ENCODE data around the gene SCUBE1. TPM values are rescaled to one million over a fixed set of nuclear protein-coding genes. Genes with fewer than 3 reads are reported as not detected.

The SCUBE1 gene
- total and polyA plus RNA-seq, 2 experiments from 2014 or later = 0.81 to 3.2 TPM

DNA sequence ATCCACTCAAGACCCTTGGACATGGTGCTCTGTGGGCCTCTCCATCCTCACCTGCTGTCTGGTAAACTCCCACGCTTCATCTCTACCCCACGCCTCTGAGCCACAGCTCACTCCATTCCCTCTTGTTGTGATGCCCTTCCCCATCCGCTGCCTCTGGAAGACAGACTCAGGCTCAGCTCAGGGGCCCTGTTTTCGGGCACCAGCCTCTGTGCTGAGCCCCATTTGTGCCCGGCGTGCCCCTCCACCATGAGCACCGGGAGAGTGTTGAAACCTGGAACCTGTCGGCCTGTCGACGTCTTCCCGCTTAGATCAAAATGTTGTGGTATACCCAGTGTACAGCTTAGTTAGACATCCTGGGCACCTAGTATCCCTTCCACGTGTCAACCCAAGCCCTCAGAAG lies 6.5 kb upstream of the SCUBE1 start:
- no peaks in the 10 kb centered on the region for H3K36me3 ChIP-seq (ENCODE audit: insufficient read depth)
- 0 out of 2 replicates have a peak, but pooled peaks cover 4% of the 10 kb centered on the region for H3K4me1 ChIP-seq (ENCODE audit: insufficient read depth)
- DNase-seq (ENCODE audit: low spot score) = no peak
- H3K9me2 ChIP-seq (ENCODE audit: insufficient read depth) = no peaks in the 10 kb centered on the region
- Mint-ChIP-seq H3K4me3 (no peak overlapping the region), H3K27me3 (ENCODE audit: insufficient read depth, low read depth, poor library complexity) (peaks cover 25% of the 10 kb centered on the region), H3K27ac (no peak overlapping the region), H3K36me3 (ENCODE audit: low read depth) (no peaks in the 10 kb centered on the region; the same call in 1 of the 3 replicates), H3K9me3 (peaks cover 2% of the 10 kb centered on the region; the same call in 1 of the 3 replicates), H3K4me1 (peaks cover 19% of the 10 kb centered on the region)
- no peak overlapping the region for H3K4me2 ChIP-seq
- H3F3A ChIP-seq (replicated peaks; ENCODE audit: low read depth) = no peaks in the 10 kb centered on the region
- ATAC-seq = no peak
- no peak overlapping the region for H3K4me3 ChIP-seq
- no peak overlapping the region for H2AFZ ChIP-seq
- H3K27me3 ChIP-seq (ENCODE audit: insufficient read depth) = peaks cover 9% of the 10 kb centered on the region
- TF ChIP-seq CREB1 (CRISPR knock-in tag; IDR thresholded peaks at IDR 0.05; ENCODE audit: low read depth) (no peak), EZH2phosphoT487 (IDR thresholded peaks at IDR 0.05; ENCODE audit: unreplicated experiment) (no peak), NANOG (IDR thresholded peaks at IDR 0.05; ENCODE audit: borderline replicate concordance) (no peak), ZNF331 (CRISPR knock-in tag; IDR thresholded peaks at IDR 0.05; ENCODE audit: low read depth) (no peak), JUNB (IDR thresholded peaks at IDR 0.05; ENCODE audit: unreplicated experiment) (no peak), ZNF114 (CRISPR knock-in tag; IDR thresholded peaks at IDR 0.05) (no peak)
- TF ChIP-seq, protein P1, sequence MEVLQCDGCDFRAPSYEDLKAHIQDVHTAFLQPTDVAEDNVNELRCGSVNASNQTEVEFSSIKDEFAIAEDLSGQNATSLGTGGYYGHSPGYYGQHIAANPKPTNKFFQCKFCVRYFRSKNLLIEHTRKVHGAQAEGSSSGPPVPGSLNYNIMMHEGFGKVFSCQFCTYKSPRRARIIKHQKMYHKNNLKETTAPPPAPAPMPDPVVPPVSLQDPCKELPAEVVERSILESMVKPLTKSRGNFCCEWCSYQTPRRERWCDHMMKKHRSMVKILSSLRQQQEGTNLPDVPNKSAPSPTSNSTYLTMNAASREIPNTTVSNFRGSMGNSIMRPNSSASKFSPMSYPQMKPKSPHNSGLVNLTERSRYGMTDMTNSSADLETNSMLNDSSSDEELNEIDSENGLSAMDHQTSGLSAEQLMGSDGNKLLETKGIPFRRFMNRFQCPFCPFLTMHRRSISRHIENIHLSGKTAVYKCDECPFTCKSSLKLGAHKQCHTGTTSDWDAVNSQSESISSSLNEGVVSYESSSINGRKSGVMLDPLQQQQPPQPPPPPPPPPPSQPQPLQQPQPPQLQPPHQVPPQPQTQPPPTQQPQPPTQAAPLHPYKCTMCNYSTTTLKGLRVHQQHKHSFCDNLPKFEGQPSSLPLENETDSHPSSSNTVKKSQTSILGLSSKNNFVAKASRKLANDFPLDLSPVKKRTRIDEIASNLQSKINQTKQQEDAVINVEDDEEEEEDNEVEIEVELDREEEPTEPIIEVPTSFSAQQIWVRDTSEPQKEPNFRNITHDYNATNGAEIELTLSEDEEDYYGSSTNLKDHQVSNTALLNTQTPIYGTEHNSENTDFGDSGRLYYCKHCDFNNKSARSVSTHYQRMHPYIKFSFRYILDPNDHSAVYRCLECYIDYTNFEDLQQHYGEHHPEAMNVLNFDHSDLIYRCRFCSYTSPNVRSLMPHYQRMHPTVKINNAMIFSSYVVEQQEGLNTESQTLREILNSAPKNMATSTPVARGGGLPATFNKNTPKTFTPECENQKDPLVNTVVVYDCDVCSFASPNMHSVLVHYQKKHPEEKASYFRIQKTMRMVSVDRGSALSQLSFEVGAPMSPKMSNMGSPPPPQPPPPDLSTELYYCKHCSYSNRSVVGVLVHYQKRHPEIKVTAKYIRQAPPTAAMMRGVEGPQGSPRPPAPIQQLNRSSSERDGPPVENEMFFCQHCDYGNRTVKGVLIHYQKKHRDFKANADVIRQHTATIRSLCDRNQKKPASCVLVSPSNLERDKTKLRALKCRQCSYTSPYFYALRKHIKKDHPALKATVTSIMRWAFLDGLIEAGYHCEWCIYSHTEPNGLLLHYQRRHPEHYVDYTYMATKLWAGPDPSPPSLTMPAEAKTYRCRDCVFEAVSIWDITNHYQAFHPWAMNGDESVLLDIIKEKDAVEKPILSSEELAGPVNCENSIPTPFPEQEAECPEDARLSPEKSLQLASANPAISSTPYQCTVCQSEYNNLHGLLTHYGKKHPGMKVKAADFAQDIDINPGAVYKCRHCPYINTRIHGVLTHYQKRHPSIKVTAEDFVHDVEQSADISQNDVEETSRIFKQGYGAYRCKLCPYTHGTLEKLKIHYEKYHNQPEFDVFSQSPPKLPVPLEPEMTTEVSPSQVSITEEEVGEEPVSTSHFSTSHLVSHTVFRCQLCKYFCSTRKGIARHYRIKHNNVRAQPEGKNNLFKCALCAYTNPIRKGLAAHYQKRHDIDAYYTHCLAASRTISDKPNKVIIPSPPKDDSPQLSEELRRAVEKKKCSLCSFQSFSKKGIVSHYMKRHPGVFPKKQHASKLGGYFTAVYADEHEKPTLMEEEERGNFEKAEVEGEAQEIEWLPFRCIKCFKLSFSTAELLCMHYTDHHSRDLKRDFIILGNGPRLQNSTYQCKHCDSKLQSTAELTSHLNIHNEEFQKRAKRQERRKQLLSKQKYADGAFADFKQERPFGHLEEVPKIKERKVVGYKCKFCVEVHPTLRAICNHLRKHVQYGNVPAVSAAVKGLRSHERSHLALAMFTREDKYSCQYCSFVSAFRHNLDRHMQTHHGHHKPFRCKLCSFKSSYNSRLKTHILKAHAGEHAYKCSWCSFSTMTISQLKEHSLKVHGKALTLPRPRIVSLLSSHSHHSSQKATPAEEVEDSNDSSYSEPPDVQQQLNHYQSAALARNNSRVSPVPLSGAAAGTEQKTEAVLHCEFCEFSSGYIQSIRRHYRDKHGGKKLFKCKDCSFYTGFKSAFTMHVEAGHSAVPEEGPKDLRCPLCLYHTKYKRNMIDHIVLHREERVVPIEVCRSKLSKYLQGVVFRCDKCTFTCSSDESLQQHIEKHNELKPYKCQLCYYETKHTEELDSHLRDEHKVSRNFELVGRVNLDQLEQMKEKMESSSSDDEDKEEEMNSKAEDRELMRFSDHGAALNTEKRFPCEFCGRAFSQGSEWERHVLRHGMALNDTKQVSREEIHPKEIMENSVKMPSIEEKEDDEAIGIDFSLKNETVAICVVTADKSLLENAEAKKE (CRISPR knock-in tag; IDR thresholded peaks at IDR 0.05) = no peak
- TF ChIP-seq, protein P2, sequence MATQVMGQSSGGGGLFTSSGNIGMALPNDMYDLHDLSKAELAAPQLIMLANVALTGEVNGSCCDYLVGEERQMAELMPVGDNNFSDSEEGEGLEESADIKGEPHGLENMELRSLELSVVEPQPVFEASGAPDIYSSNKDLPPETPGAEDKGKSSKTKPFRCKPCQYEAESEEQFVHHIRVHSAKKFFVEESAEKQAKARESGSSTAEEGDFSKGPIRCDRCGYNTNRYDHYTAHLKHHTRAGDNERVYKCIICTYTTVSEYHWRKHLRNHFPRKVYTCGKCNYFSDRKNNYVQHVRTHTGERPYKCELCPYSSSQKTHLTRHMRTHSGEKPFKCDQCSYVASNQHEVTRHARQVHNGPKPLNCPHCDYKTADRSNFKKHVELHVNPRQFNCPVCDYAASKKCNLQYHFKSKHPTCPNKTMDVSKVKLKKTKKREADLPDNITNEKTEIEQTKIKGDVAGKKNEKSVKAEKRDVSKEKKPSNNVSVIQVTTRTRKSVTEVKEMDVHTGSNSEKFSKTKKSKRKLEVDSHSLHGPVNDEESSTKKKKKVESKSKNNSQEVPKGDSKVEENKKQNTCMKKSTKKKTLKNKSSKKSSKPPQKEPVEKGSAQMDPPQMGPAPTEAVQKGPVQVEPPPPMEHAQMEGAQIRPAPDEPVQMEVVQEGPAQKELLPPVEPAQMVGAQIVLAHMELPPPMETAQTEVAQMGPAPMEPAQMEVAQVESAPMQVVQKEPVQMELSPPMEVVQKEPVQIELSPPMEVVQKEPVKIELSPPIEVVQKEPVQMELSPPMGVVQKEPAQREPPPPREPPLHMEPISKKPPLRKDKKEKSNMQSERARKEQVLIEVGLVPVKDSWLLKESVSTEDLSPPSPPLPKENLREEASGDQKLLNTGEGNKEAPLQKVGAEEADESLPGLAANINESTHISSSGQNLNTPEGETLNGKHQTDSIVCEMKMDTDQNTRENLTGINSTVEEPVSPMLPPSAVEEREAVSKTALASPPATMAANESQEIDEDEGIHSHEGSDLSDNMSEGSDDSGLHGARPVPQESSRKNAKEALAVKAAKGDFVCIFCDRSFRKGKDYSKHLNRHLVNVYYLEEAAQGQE (IDR thresholded peaks at IDR 0.05; ENCODE audit: unreplicated experiment) = no peak
- H4K20me1 ChIP-seq (replicated peaks; ENCODE audit: insufficient read depth) = no peaks in the 10 kb centered on the region
- H3K27ac ChIP-seq (ENCODE audit: low read depth) = no peak overlapping the region
- H3K79me2 ChIP-seq (replicated peaks; ENCODE audit: insufficient read depth) = no peaks in the 10 kb centered on the region
